Lower leg skin (tissue), 3 donors: ENCODE results near the gene POU6F2.

ENCODE experiments used
- POLR2A ChIP-seq, 2 donors: fragments of 450-650 bp; IDR thresholded peaks; one replicate each; pipeline ENCODE4 v1.6.1; 2016 to 2017; ENCODE audit warnings: antibody characterized with exemption in 2 of 2, mild to moderate bottlenecking in 1 of 2, moderate library complexity in 1 of 2
- TF ChIP-seq, protein P1 (sequence below), 3 donors: fragments of 450-650 bp; IDR thresholded peaks; one replicate each; pipeline ENCODE4 v1.5.1; 2016; ENCODE audit warnings: antibody characterized with exemption in 3 of 3, mild to moderate bottlenecking in 3 of 3, moderate library complexity in 2 of 3

DNA sequence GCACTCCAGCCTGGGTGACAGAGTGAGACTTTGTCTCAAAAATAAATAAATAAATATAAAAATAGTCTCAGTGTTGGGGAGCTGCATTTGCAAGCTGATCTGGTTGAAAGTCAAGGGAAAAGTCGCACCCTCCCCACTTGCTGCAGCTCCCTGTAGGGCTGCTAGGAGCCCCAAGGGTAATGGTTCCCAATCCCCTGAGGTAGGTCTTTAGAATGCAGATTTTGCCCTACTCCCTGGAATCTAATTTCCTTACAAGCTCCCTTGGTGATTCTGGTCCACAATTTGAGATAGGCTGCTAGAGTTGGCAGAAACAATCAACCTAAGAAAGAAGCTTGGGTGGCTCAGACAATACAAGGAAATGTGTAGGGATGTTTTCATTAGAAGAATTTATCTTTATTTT lies 356.0 kb downstream of the POU6F2 start:
- TF ChIP-seq, protein P1, sequence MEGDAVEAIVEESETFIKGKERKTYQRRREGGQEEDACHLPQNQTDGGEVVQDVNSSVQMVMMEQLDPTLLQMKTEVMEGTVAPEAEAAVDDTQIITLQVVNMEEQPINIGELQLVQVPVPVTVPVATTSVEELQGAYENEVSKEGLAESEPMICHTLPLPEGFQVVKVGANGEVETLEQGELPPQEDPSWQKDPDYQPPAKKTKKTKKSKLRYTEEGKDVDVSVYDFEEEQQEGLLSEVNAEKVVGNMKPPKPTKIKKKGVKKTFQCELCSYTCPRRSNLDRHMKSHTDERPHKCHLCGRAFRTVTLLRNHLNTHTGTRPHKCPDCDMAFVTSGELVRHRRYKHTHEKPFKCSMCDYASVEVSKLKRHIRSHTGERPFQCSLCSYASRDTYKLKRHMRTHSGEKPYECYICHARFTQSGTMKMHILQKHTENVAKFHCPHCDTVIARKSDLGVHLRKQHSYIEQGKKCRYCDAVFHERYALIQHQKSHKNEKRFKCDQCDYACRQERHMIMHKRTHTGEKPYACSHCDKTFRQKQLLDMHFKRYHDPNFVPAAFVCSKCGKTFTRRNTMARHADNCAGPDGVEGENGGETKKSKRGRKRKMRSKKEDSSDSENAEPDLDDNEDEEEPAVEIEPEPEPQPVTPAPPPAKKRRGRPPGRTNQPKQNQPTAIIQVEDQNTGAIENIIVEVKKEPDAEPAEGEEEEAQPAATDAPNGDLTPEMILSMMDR (IDR thresholded peaks at IDR 0.05): no peak
- no peak for TF ChIP-seq POLR2A (IDR thresholded peaks at IDR 0.05)
